GM19193 (cell line): ENCODE data around the gene CTIF.

Source experiments
- POLR2A ChIP-seq: IDR thresholded peaks from 4 replicates; pipeline ENCODE4 v1.6.1; 2011; ENCODE audit not compliant: insufficient read depth, insufficient read length; ENCODE audit errors: extremely low read depth

Gene CTIF

GRCh38 chr18:48878471-48878870, 339.6 kb downstream of the CTIF start:
- no peak for TF ChIP-seq POLR2A

- TF ChIP-seq POLR2A = no peak
Measured at GRCh38 chr18:48879008-48879431, 340.2 kb downstream of the CTIF start.

- TF ChIP-seq POLR2A = no peak
Measured at GRCh38 chr18:48880931-48881330, 342.1 kb downstream of the CTIF start.

- no peak for TF ChIP-seq POLR2A
Measured at GRCh38 chr18:48882379-48882778, 343.5 kb downstream of the CTIF start.

- no peak for TF ChIP-seq POLR2A
Measured at GRCh38 chr18:48884306-48884705, 345.5 kb downstream of the CTIF start.

- TF ChIP-seq POLR2A = no peak
Measured at GRCh38 chr18:48884771-48885170, 345.9 kb downstream of the CTIF start.

- no peak for TF ChIP-seq POLR2A
Measured at GRCh38 chr18:48885266-48885923, 346.6 kb downstream of the CTIF start.

- no peak for TF ChIP-seq POLR2A
Measured at GRCh38 chr18:48885924-48886400, 347.1 kb downstream of the CTIF start.

GRCh38 chr18:48886520-48887293, 347.9 kb downstream of the CTIF start:
- no peak for TF ChIP-seq POLR2A

- TF ChIP-seq POLR2A = no peak
Measured at GRCh38 chr18:48887294-48887904, 348.6 kb downstream of the CTIF start.

- no peak for TF ChIP-seq POLR2A
Measured at GRCh38 chr18:48887905-48888772, 349.3 kb downstream of the CTIF start.

GRCh38 chr18:48888773-48889080, 349.9 kb downstream of the CTIF start:
- no peak for TF ChIP-seq POLR2A

GRCh38 chr18:48889115-48889941, 350.5 kb downstream of the CTIF start:
- no peak for TF ChIP-seq POLR2A
